Measurements from ENCODE around the gene BNIP3.

BNIP3 gene

GRCh38 chr10:131981429-131982184, at the start of gene BNIP3:
BNIP3 (minus strand) TSS chr10:131981923; CDS start chr10:131981806, 117 bp downstream.
- POLR2A ChIA-PET: no interaction called here
- CTCF ChIA-PET: interaction anchor here (0.7 to 2.4 kb wide), 2 partner anchors 9 to 41 kb away, joined by 3 to 10 read pairs; no protein-coding TSS in a partner anchor
- Histone ChIP-seq H3K9me3 (ENCODE audit: control insufficient read depth, insufficient read depth, low read depth, low read length) (no peaks in the 10 kb centered on the region), H3K27ac (ENCODE audit: extremely low read depth, low read depth, low read length) (peak within 1 kb of the TSS; percentile 60; the same call in 1 of the 2 replicates), H3K4me1 (ENCODE audit: control insufficient read depth, insufficient read depth, low read length) (no peaks in the 10 kb centered on the region), H3K36me3 (ENCODE audit: control insufficient read depth in 2 of 2, insufficient read depth in 1 of 2, low read length in 2 of 2) (peaks cover 0 to 5% of the 10 kb centered on the region in 2 experiments; a peak in 2 of 3 replicates), H3K4me3 (ENCODE audit: low read depth, low read length) (peak within 1 kb of the TSS; percentile 58)
- TF ChIP-seq ZNF398 (tag by site-specific recombination; IDR thresholded peaks at IDR 0.05) (peak; percentile 93), ZNF311 (tag by site-specific recombination; IDR thresholded peaks at IDR 0.05; ENCODE audit: borderline replicate concordance) (no peak), ZFHX2 (tag by site-specific recombination; conservative IDR thresholded peaks at IDR 0.05) (peak; percentile 8; the same call in 1 of the 2 replicates), ZNF610 (tag by site-specific recombination; IDR thresholded peaks at IDR 0.05; ENCODE audit: borderline replicate concordance) (no peak), KLF17 (tag by site-specific recombination; IDR thresholded peaks at IDR 0.05) (peak; percentile 50), ZNF501 (tag by site-specific recombination; IDR thresholded peaks at IDR 0.05) (0 out of 2 replicates have a peak, but pooled peaks have one; percentile 31), PBX3 (CRISPR knock-in tag; IDR thresholded peaks at IDR 0.05) (peak; percentile 85), ZIC2 (tag by site-specific recombination; IDR thresholded peaks at IDR 0.05) (peak; percentile 62), GLIS2 (tag by site-specific recombination; IDR thresholded peaks at IDR 0.05) (peak; percentile 77), TSHZ1 (tag by site-specific recombination; IDR thresholded peaks at IDR 0.05; ENCODE audit: borderline replicate concordance) (no peak; the same call in 1 of the 2 replicates), ZNF324 (tag by site-specific recombination; IDR thresholded peaks at IDR 0.05) (no peak), ZNF24 (tag by site-specific recombination; IDR thresholded peaks at IDR 0.05) (no peak), KLF1 (tag by site-specific recombination; IDR thresholded peaks at IDR 0.05) (peak; percentile 52), ZNF747 (tag by site-specific recombination; IDR thresholded peaks at IDR 0.05) (no peak), CTCF (tag by site-specific recombination; IDR thresholded peaks at IDR 0.05) (peak; percentile 65), GLI4 (tag by site-specific recombination; IDR thresholded peaks at IDR 0.05) (0 out of 2 replicates have a peak, but pooled peaks have one; percentile 55), HIC1 (tag by site-specific recombination; IDR thresholded peaks at IDR 0.05) (peak; percentile 55; the same call in 1 of the 2 replicates), SP3 (tag by site-specific recombination; IDR thresholded peaks at IDR 0.05) (peak; percentile 59), GLIS1 (tag by site-specific recombination; IDR thresholded peaks at IDR 0.05) (0 out of 2 replicates have a peak, but pooled peaks have one; percentile 13), SP2 (tag by site-specific recombination; IDR thresholded peaks at IDR 0.05) (peak; percentile 26; the same call in 1 of the 2 replicates), ZNF2 (tag by site-specific recombination; IDR thresholded peaks at IDR 0.05) (peak; percentile 83; the same call in 1 of the 2 replicates), ZBTB20 (tag by site-specific recombination; IDR thresholded peaks at IDR 0.05) (peak; percentile 66; the same call in 1 of the 2 replicates), KLF10 (tag by site-specific recombination; IDR thresholded peaks at IDR 0.05) (peak; percentile 62; the same call in 1 of the 2 replicates), ZBTB17 (tag by site-specific recombination; IDR thresholded peaks at IDR 0.05) (0 out of 2 replicates have a peak, but pooled peaks have one; percentile 33), ZNF175 (tag by site-specific recombination; IDR thresholded peaks at IDR 0.05) (no peak), KLF8 (tag by site-specific recombination; IDR thresholded peaks at IDR 0.05) (peak; percentile 39; the same call in 1 of the 2 replicates)

Measured in HEK293 (cell line).